HG02642 (cell line): ENCODE data around the gene STN1.

Source experiments
- ATAC-seq: cut with Tn5 transposase; IDR thresholded peaks from one replicate; pipeline ENCODE4 v1.9.1; 2021; ENCODE audit warnings: mild to moderate bottlenecking; ENCODE audit not compliant: unreplicated experiment, poor library complexity

Gene STN1

DNA sequence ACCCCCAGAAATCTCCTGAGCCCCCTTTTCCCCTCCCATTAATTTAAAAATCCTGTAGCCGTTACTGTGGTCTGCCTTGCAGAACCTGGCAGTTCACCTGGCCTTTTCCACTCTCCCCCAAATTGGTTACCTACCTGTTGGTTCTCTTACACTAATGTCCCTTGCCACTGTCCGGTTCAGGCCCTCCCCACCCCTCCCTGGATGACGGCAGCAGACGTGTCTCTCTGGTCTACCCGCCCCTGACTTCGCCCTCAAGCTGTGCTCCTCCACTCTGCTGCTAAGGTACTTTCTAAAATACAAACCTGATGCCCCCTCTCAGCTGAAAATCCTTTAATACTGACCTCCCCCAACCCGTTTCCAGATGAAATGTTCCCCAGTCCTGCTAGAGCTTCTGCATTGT lies 47.0 kb downstream of the STN1 start:
- no peak for ATAC-seq

- ATAC-seq = no peak
Measured at GRCh38 chr10:103870516-103870915, 47.5 kb downstream of the STN1 start.

GRCh38 chr10:103869336-103869735 lies 48.6 kb downstream of the STN1 start:
- ATAC-seq = no peak

DNA sequence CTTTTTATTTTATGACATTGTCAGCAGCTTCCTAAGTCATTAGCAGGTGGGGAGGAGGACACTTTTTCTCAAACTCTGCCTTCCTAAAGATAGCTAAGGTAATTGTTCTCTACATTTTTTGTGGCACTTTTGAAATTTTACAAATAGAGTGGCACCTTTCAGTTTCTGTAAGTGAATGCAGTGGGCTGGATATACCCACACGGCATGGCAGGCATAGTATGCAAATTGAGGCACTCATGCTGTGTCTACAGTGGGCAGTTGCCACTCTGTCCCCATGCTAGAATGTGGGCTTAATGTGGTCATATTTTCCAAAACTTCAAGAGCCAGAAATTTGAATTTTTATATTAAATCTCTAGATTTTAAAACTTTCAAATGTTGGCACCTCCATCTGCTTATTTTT lies 49.8 kb downstream of the STN1 start:
- no peak for ATAC-seq

DNA sequence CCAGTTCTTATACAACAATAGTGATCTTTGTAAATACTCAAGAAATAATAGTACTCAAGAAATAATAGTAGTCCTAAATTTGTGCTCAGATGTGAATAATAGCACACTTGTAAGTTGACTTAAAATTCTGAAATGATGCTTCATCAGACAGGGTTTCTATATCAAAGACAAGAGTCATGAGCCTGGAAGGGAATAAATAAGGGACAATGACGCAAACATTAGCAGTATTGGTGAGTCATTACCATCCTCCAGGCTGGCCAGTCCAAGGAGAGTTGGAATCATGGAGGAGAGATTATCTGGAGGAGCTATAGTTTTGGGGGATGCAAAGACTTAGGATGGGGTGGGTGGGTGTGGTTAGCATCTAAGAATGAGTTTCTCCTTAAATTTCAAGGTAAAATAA lies 56.5 kb downstream of the STN1 start:
- ATAC-seq = no peak

GRCh38 chr10:103859161-103860086 lies 58.6 kb downstream of the STN1 start:
- ATAC-seq = no peak

GRCh38 chr10:103858360-103858759 lies 59.6 kb downstream of the STN1 start:
- ATAC-seq = no peak

GRCh38 chr10:103856797-103857170 lies 61.2 kb downstream of the STN1 start:
- ATAC-seq = no peak

DNA sequence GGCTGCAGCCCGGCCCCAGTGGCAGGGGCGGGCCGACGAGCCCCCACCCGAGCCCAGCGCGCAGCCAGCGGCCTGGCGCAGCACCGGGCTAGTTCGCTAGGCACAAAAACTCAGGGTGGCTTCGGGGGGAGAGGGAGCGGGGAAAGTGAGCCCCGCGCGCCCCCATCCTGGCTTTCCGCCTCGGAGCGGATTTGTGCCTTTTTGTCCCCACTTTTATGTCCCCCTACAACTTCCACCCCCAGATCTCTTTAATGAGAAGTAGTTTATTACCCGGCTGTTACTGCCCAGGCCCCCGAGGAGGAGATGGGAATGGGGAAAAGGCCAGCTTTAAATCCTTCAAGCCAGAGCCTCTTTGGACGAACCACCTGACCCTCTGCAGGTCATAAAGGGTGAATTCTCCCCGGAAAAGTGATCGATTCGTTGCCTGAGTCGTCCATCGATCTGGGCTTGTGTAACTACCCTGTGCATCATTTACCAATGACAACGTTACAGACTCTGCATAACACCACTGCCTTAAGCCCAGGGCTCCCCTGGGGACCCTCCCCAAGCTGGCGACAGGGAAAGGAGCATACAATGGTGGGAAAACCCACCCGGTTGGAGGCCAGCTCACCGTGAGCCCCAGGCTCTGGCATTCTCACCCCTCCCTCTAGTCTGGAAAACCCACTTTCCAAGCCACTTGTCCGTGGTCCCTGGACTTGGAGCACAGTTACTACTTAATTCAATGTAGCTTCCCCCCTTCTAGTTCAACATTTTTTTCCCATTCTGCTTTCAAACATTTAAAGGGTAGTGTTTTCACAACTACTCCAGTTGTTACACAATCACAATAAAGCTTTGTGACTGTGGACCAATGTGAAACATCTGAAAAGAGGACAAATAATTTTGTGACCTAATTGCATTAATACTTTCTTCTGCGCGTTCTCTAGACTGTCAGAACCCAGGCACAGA lies 61.9 kb downstream of the STN1 start:
- no peak for ATAC-seq

GRCh38 chr10:103855424-103855823 lies 62.6 kb downstream of the STN1 start, which contains the start of gene SH3PXD2A:
TSS of gene SH3PXD2A (minus strand) at chr10:103855576. CDS start at chr10:103855266, 310 bp downstream.
- no peak for ATAC-seq

GRCh38 chr10:103854686-103855391 lies 63.1 kb downstream of the STN1 start:
- ATAC-seq = no peak

DNA sequence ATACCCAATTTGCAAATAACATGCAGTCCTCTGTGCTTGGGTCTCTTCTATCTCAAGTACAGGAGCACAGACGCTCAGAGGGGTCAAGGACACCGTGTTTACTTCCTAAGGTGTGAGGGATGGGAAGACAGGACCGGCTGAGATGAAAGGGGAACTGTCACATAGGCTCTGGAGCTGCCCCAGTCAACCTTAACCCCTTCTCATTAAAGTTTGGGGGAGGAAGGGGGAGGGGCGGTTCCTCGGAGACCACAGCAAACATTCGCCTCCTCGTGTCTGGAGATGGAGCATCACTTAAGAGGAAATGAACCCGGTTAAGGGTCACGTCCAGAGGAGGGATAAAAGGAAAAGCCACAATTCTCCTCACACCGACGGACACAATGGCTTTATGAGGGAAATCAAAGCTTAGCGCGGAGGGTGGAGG lies 63.7 kb downstream of the STN1 start:
- ATAC-seq = no peak

- ATAC-seq = no peak
Measured at GRCh38 chr10:103853428-103854264, 64.3 kb downstream of the STN1 start.

DNA sequence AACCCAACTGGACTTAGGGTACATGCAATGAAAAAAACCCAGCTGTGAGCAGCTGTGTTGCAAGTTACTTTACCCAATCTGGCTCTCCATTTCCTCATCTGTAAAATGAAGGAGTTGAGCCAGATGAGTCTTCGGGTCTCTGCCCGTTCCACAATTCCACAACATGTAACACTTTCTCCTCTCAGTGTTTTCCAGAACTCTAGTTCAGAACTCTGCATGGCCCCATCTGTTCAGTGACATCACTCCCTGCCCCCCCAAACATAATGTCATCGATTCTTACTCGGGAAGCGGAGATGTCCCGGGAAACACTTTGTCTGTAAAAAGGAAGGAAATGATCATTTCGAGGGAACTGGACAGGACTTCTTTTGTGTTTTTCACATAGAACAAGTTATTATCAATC lies 65.1 kb downstream of the STN1 start:
- no peak for ATAC-seq

DNA sequence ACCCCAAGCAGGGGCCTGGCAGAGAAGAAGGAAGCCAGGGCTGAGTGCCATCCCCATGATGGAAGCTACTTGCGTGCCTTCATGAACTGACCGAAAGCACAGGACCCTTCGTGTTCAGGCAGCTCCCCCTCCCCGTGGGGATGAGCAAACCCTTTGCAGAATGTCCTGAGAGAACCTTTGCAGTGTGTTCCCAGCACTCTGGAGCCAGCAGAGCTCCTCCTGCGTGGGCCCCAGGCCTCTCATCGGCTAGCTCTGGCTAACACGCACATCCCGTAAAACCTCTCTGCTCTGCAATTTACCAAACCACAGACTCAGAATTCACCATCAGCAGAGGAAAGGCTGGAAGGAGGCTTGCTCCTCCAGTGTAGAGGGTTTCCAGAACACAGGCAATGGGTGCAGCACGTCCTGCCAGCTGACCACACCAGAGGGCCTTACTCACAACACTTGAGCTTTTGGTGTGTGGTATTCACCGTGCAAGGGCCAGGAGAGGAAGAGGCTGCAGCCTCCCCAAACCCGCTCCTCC lies 65.7 kb downstream of the STN1 start:
- ATAC-seq = no peak

DNA sequence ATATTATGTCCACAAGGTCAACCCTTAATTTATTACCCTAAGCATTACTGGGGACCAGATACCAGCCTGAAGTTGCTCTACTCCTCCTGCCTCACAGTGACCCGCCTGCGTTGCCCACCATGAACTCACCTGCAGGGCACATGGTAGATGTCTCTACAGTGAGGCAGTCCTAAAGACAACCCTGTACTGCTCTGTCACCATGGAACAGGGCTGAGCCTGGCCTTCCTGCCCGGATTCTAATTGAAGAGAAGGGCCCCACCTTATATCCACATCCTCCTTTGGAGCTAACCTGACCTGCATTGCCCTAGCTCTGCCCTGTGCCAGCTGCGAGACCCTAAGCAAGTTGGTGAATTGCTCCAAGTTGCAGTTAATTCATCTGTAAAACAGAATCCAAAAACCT lies 66.7 kb downstream of the STN1 start:
- ATAC-seq = no peak

DNA sequence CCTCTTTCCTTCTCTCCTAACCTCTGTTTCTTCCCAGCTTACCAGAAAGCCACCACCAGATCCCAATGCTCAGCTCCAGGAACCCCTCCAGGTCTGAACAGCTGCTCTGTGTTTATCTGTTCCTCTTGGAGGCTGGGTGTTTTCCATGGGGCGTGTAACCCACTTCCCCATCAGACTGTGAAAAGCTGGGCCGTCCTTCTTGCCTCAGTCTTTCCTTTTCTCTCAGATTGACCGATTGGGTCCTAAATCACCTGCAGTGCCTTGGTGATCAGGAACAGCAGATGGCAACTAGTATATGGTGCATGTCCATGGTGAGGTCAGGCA lies 67.5 kb downstream of the STN1 start:
- ATAC-seq = no peak

DNA sequence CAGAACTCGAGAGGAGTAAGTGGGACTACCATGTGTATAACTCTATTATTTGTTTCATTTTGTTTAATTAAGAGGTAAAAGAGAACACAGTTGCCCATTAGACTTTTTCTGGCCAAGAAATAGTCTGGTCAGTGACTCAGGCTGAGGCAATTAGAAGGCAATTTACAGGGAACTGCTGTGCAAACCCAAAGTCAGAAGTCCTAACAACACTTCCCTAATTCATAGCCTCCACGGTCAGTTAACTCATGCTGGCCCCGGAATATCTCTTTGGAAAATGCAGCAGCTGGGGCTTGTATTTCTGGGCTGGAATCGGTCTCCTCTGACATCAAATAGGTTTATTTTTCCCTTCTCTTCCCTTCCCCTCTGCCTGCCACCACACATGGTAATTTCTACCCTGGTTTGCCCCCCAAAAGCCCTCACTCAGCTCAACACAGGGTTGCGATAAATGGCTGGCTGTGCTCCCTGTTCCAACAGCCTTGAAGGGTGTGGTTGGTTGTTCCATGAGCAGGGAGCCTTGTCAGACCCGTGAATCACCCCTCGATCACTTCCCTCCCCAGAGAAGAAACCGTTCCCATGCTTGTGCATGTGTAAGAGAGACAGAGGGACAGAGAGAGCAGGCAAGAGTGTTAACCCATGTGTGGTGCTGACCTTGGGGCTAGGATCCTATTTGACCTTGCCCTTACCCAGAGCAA lies 68.0 kb downstream of the STN1 start:
- ATAC-seq = no peak
